Stimulated activated naive CD4-positive, alpha-beta T cell treated with Interleukin-2 at 50 U/mL for 16 hours (primary cell): ENCODE data around the gene RNF217.
"Not testable (repeated sequence)": the region's sequence is repeated elsewhere in the genome, so short reads cannot be mapped to it uniquely, and the experiment has no call there.

ENCODE experiments used
- DNase-seq: peaks from one replicate; lab custom pipeline; 2025; lab: John Stamatoyannopoulos, UW

Gene RNF217, protein sequence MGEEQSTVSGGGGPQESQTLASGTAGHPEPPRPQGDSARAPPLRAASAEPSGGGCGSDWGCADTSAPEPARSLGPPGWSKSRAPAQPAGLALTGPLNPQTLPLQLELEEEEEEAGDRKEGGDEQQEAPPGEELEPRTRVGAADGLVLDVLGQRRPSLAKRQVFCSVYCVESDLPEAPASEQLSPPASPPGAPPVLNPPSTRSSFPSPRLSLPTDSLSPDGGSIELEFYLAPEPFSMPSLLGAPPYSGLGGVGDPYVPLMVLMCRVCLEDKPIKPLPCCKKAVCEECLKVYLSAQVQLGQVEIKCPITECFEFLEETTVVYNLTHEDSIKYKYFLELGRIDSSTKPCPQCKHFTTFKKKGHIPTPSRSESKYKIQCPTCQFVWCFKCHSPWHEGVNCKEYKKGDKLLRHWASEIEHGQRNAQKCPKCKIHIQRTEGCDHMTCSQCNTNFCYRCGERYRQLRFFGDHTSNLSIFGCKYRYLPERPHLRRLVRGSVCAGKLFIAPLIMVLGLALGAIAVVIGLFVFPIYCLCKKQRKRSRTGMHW

DNA sequence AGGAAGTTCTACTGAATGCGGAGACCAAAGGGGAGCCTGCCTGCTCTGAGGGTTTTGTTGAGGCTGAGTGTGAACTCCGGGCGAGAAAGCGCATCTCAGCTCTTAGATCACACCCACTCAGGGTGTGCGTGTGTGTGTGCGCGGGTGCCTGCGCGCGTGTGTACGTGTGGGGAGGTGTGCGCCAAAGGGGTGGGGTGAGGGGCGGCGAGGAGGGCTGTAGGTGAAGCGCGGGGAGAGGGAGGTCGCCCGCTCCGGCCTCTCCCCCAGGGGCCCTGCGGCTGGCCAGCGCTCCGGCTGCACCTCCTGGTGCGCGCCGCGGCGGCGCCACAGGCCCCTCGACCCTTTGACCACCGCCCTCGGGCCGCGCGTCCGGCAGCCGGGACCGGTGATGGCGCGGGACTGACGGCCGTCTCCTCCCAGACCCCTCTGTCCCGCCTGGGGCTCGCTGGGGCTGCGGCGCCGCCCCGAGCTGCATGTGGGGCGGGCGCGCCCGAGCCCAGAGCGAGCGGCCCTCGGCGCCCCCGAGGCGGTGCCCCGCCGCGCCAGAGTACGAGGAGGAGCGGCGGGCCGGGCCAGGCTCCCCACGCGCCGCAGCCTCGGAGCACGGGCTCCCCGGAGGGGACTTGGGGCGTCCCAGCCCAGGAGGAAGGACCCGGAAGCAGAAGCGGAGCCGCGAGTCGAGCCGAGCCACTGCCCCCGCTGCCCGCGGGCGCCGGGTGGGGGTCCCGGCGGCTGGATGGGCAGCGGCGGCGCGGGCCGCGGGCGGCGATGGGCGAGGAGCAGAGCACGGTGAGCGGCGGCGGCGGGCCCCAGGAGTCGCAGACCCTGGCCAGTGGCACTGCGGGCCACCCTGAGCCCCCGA lies at the start of gene RNF217:
Gene RNF217, plus strand, starts transcription at position 661 of the 862 bp plus-strand sequence. Its CDS starts 108 bp downstream, at position 769.
- no peak for DNase-seq

GRCh38 chr6:124913056-124913455 lies 49.2 kb upstream of the RNF217 start:
- no peak for DNase-seq

GRCh38 chr6:124917769-124918168 lies 44.5 kb upstream of the RNF217 start:
- no peak for DNase-seq

DNA sequence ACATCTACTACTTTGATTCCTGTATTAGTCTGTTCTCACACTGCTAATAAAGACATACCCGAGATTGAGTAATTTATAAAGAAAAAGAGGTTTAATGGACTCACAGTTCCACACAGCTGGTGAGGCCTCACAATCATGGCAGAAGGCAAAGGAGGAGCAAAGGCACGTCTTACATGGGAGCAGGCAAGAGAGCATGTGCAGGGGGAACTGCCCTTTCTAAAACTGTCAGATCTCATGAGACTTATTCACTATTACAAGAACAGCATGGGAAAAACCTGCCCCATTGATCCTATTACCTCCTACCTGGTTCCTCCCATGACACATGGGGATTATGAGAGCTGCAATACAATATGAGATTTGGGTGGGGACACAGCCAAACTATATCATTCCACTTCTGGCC lies 42.5 kb upstream of the RNF217 start:
- not testable (repeated sequence) for DNase-seq

GRCh38 chr6:124924333-124924759 lies 37.9 kb upstream of the RNF217 start:
- no peak for DNase-seq

- DNase-seq, result no peak
These were observed 35.8 kb upstream of the RNF217 start for GRCh38 chr6:124926435-124926834.

DNA sequence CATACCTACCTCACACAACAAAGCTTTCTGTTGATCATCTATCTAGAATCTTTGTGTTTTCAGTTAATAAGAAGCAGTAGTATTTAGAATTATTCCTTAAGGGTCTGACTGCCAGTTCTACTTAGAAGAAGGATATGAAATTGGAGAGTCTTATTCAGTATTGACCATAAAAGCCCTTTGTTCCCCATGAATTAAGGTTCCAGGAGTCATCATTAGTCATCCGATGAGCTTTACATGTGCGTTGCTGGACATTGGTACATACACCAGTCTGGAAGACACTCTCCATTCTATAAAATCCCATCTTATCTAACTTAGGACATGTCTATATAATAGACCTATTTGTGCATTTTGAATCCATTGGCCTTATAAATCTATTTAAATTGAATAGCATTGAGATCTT lies 34.4 kb upstream of the RNF217 start:
- DNase-seq, result no peak

GRCh38 chr6:124928851-124929250 lies 33.4 kb upstream of the RNF217 start:
- no peak for DNase-seq

GRCh38 chr6:124937645-124938044 lies 24.6 kb upstream of the RNF217 start:
- no peak for DNase-seq

DNA sequence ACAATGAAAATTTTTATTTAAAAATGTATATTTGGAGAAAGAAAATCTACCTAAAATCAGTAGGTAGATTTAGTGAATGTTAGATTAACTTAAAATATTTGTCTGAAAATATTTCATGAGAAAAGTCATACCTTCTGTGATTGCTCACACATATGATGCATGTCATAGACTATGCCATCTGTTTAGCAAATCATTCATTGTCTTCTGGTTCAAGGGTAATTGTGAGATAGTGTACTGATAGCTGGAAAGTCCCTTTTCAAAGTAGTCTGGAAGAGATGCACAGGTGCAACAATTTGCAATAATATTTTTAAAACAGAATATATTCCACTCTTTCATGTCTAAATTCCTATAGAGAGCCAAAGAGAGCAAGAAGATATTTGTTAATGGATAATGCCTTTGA lies 21.0 kb upstream of the RNF217 start:
- no peak for DNase-seq

- DNase-seq, result no peak
These were observed 18.6 kb upstream of the RNF217 start for GRCh38 chr6:124943658-124944057.

GRCh38 chr6:124947971-124948451 lies 14.2 kb upstream of the RNF217 start:
- no peak for DNase-seq

DNA sequence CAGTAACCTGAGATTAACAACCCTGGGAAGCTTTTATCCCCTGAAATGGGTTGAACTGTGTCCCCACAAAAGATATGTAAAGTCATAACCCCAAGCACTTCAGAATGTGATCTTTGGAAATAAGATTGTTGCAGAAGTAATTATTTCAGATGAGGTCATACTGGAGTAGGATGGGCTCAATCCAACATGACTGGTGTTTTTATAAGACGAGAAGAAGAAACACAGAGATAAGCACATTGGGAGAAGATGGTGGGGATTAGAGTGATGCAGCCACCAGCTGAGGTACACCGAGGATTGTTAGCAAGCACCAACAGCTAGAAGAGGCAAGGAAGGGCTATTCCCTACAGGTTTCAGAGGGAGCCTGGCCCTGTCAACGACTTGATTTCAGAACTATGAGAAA lies 12.5 kb upstream of the RNF217 start:
- no peak for DNase-seq

- no peak for DNase-seq
These were observed 8.4 kb upstream of the RNF217 start for GRCh38 chr6:124953808-124954207.

- DNase-seq, result no peak
These were observed 7.0 kb upstream of the RNF217 start for GRCh38 chr6:124955108-124955856.

GRCh38 chr6:124956018-124956417 lies 6.2 kb upstream of the RNF217 start:
- DNase-seq, result no peak

- no peak for DNase-seq
These were observed 4.1 kb upstream of the RNF217 start for GRCh38 chr6:124958149-124958548.

- no peak for DNase-seq
These were observed 3.4 kb upstream of the RNF217 start for GRCh38 chr6:124958759-124959354.

DNA sequence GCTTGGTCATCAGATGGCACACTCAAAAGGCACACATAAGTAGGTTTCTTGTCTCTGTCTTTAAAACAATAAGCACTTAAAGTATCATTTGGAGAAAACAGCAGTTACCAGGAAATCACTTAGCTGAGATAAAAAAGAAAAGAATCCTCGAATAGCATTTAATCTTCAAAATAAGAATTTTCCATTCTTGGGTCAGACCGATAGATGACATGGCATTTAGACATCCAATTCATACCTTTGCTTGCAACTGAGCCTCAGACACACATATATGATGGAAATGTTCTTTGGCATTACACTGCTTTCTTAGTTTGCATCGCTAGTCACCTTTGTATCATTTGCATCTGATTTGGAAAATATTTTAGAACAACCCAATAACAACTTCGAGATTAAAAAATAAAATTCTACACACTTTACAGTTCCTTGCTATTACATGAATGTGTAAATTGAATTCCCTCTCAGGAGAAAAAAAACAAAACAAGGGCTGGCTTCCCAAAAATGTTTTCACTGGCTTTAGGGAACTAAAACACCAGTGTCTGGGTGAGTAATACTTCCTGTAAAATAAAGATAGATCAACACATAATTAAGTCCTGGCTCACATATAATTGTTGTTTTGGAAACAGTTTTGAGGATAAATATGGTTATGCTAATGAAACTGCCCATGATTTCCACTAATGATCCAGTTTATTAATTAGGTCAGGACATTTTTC lies 1.3 kb upstream of the RNF217 start:
- no peak for DNase-seq

DNA sequence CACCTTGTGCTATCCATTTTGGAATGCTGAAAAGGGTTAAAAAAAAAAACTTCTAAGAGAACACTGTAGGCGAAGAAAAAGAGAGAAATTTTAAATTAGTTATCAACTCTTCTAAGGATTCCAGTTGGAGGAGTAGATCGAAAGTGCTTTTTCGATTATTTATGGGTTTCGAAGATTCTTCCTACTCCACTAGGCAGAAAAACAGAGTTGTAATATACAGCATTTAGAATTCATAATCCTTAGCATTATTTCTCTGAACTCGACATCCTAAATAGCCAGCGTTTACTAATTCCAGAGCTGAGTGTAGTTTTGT lies 817 bp upstream of the RNF217 start:
- no peak for DNase-seq
